ENCODE data around the gene STK4.
"Not testable (repeated sequence)": the region's sequence is repeated elsewhere in the genome, so short reads cannot be mapped to it uniquely, and the experiment has no call there.

STK4 gene

DNA sequence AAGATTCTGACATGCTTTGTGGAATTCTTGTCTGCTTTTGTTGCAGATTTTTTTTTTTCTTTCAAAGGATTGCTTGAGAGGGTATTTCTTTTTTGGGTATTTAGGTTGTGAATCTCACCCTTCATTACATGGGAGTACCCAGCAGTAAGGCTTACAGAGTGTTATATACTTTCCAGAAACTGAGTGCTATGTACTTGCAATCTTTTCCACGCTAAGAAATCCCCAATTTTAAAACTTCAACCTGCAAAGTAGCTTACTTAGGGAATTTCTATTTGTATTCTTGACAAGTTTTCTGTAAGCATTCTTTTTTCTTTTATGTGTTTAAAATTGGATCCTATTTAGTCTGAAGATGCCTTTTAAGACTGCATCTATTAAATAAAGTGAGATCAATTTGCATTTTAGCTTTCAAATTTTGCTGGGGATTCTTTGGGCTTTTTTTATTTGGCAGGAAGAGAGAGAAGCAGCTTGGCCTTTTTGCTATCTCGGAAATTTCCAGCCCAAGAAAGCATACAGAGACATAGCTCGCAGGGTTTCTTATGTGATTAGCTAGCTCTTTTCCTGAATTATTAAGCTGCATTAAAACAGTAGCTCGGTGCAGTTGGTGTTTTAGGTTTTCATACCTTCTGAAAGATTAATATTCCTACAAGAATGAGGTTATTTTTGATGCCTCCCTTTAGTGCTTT, 92.0 kb downstream of the STK4 start:
- DNase-seq, result no peak

DNA sequence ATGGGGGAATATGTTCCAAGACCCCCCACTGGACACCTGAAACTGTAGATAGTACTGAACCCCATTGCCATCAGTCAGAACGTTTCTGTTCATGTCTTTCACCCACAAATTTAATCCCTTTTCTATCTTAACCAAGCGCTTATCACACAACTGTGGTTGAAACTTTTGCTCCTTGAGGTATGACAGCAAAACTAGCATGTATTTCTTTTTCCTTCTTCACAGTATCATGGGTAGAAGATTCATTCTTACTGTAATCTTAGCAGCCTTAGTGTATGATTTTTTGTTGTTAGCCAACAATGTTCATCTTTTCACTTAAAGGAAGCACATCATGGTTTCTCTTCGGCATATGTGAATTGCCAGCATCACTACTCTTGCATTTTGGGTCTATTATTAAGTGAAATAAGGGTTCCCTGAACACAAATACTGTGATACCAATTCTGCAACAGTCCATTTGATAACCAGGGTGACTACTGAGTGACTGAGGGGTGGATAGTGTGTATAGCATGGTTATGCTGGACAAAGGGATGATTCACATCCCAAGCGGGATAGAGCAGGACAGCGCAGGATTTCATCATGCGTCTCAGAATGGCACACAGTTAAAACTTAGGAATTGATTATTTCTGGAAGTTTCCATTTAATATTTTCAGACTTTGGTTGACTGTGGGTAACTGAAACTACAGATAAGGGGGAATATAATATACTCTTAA, 92.9 kb downstream of the STK4 start:
- no peak for DNase-seq

DNA sequence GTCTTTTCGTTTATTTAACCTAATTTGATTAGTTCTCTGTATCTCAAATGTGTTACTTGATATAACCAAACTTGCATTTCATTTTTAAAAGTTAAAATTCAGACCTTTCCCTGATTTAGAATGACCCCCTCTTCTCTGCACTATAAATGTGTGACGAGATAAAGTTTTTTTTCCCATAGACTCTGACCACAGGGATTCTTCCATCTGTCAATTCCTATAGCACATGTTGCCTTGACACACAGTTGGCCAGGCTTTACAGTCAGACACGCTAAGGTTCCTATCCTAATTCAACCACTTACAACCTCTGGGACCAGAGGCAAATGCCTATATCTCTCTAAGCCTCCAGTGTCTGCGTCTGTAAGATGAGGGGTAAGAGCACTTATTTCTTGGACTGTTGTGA, 94.0 kb downstream of the STK4 start:
- peak in 1 of 2 experiments; percentile 21 for DNase-seq

DNA sequence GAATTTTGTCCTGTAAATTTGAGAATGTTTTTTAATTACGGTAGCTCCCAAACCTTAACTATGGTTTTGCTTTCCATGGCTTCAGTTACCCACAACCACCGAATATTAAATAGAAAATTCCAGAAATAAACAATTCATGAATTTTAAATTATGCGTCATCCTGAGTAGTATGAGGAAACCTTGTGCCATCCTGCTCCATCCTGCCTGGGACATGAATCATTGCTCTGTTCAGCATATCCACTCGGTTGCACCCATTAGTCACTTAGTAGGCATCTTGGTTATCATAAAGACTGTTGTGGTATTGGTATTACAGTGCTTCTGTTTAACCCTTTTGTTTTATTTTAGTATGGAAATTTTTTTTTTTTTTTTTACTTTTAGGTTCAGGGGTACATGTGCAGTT, 94.9 kb downstream of the STK4 start:
- DNase-seq, result no peak

DNA sequence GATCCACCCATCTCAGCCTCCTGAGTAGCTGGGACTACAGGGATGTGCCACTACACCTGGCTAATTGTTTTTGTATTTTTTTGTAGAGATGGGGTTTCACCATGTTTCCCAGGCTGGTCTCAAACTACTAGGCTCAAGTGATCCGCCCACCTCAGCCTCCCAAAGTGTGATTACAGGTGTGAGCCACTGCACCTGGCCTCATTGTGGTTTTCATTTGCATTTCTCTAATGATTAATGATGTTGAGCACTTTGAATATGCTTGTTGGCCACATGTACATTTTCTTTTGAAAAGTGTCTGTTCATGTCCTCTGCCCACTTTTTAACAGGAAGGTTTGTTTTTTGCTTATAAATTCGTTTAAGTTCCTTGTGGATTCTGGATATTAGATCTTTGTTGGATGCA, 96.8 kb downstream of the STK4 start:
- not testable (repeated sequence) for DNase-seq

DNA sequence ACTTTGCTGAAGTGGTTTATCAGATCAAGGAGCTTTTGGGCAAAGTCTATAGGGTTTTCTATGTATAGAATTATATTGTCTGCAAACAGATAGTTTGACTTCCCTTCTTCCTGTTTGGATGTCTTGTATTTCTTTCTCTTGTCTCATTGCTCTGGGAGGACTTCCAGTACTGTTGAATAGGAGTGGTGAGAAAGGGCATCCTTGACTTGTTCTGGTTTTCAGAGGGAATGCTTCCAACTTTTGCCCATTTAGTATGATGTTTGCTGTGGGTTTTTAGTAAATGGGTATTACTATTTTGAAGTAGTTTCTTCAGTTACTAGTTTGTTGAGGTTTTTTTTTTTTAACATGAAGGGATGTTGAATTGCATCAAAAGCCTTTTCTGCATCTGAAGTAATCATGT, 98.5 kb downstream of the STK4 start:
- DNase-seq, result no peak

DNA sequence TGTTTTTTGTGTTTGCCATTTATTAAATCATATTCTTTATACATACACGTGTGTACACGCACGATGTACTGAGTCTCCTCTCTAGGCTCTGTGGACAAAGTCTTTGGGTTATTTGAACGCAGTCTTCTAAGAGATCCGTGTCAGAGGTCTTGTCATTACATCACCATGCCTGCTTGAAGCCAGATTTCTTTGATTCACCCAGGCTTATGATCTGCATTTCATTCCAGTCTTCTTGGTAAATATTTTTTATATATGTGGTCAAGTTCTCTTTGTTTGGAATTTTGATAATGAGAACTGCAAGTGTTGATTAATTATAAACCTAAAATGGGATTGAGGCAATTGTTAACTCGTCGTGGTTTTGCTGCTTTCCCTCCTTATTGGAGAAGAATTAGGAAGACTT, 100.1 kb downstream of the STK4 start:
- DNase-seq, result no peak

DNA sequence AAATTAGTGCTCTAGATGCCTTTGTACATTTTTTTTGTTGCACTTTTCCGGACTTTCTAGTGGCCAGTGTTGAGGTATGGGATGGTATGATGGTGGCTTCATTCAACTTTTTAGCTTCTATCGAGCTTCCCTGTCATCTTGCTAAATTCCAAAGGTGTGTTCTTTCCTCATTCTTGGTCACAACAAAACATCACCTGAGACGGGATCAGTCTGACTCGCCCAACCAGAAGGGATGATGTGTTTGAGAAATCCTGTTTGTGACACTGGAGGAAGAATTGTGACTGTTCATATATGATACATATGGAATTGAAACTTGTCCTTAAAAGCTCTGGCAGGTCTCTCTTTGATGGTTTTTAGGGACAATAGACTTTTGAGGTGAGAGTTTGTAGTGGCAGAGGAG, 100.8 kb downstream of the STK4 start:
- no peak for DNase-seq

DNA sequence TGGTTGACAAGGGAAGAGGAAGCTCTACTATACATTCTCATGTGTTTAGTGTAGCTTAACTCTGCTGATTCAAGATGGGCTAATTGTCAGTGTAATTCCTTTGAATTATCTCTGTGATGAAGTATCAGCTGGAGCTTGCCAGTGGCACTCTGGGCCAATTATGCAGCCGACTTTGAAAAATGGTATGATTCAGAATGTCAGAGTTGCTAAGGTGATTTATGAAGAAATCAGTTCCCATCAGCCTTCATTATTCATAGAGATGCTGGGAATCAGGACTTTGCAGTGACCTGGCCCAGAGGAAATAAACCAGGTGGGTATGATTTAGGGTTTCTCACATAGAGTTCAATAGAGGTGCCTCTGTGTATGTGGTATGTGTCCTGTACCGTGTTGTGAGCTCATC, 101.2 kb downstream of the STK4 start:
- no peak for DNase-seq

DNA sequence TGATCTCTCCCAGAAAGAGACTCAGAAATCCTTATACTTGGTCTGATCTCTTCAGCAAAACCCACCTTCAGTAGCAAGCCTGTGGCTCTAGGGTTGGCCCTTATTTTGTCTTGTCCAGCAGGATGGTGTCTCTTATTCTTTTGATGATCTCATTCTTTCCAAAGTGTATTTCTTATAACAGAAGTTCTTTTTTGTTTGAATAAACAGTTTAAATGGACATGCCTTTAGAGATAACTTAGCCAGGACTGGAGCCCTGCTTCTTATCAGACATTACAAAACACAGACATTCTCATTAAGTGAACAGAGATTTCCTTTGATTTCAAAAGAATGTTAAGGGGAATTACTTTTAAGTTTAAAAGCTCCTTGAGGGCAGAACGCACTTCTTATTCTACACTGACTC, 102.9 kb downstream of the STK4 start:
- DNase-seq, result no peak

DNA sequence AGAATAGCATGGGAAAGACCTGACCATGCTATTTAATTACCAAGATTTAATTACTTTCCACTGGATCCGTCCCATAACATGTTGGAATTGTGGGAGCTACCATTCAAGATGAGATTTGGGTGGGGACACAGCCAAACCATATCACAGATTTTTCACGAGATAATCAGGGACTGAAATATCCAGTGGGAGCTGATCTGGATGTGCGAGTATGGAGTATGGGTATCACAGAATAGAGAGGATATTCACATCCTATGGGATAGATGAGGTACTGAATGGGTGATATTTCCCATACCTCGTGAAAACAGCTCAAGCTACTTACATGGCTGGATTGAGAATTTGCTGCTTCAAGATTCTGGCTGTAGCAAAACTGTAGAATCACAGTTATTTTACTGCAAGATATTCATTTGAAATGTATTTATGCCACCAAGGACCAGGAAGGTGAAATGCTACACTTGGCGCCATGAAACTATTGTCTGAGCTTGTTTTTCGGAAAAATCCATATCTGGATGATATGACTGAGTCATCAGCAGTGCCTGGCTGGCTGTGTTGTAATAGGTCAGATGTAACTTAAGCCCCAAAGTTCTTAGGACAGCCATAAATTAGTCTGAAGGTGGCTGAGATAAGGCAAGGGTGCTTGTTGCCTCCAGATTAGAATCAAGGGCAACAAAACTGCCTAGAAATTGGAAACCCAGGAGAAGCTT, 104.8 kb downstream of the STK4 start:
- no peak for DNase-seq

DNA sequence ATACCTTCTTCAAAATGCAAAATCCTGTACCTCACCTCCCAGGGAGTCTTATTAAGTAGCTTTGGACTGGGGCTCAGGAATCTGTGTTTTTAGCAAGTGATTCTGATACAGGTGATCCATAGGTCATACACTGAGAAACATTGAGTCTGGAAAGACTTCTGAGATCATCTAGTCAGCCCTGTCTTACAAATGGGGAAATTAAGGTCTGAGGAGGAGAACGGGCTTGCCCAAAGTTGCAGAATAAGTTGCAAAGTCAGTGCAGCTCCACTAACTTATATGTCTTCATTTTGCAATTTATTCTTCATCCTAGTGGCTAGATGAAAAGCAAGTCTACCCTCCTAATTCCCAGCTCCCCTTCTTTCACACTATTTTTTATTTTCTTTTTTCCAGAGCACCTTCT, 105.8 kb downstream of the STK4 start:
- no peak for DNase-seq

DNA sequence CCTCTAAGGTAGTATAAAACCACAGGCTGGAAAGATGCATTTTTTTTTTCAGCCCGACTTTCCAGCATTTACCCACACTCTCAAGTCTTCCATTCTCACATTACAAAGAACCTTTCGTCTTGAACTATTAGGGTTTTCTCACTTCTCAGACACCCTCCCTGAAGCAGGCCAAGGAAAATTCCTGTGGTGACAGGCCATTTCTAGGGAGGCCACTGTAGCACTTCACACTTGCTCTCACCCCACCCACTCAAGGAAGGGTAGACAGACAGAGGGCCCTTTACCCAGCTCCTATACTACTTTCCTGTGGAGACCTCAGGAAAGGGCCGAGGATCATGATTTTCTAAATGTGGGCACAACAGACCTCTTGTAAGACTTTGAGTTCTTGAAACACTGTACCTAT, 106.9 kb downstream of the STK4 start:
- DNase-seq, result no peak

DNA sequence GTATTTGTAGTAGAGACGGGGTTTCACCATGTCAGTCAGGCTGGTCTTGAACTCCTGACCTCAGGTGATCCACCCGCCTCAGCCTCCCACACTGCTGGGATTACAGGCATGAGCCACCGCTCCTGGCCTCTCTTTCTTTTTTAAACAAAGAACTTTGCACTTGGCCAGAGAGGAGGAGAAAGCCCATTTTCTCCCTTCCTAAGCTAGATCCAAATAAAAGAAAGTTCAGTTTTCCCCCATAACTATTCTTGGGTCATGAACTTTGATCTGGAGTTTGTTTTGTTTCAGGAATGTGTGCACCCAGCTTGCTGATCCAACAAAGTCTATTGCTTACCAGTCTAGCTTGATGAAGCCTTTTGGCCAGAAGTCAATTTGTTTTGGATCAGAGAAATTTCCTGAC, 111.2 kb downstream of the STK4 start:
- no peak for DNase-seq

DNA sequence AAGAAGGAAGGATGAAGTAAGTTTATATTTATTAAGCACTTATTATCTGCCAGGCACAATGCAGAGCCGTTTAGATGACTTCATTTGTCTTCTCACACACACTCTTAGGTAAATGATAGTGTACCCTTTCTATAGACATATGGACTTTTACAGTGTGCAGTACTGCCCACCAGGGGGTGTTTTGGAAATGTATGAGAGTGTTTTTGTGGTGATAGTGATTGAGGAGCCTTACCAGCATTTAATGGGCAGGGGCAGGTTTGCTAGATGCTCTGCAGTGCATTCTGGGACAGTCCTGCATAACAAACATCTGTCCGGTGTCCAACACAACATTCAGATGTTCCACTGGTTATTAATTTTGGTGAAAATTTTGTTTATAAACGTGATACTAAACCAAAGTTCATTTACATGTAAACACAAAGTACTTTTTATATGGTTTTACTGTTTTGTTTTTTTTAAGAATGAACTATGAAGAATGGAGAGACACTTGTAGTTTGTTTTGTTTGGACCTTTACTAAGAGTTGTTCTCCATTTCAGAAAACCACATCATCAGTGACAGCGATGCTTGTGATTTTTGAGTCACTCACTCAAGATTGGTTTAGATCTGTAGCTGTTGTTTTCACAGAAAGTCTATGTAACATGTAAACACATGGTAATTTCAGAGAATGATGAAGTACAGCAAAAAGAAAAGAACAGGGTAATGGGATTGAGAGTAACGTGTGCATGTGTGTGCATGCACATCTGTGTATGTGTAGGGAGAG, 114.7 kb downstream of the STK4 start:
- peak; percentile 8 to 44 for DNase-seq

DNA sequence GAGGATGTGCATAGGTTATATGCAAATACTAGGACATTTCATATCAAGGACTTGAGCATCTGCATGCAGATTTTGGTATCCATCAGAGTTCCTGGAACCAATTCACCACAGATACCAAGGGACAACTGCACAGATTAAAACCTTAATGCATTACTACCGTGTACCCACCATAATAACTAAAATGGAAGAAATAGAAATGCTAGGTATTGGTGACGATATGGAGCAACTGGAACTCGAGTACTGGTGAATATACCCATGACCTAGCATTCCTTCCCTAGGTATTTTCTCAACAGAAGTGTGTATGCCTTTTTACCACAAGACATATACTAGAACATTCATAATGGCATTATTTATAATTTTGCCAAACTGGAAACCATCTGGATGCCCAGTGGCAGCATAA, 116.2 kb downstream of the STK4 start:
- no peak for DNase-seq

DNA sequence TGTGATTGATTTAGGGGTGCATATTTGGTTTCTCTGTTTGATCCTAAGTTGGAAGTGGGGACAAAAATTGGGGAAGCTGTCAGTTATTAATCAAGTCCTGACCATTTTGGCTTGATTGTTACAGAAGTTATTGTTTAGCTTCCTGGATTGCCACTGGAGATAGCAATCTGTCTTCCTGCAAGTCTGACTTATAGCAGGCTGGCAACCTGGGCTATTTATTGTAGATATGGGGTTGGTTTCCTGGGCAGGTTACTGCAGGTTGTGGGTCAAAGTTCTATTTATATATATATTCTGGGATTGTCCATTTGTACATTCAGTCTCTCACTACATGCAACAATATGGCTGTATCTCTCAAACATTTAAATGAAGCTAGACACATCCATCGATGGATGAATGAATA, 116.8 kb downstream of the STK4 start:
- no peak for DNase-seq

DNA sequence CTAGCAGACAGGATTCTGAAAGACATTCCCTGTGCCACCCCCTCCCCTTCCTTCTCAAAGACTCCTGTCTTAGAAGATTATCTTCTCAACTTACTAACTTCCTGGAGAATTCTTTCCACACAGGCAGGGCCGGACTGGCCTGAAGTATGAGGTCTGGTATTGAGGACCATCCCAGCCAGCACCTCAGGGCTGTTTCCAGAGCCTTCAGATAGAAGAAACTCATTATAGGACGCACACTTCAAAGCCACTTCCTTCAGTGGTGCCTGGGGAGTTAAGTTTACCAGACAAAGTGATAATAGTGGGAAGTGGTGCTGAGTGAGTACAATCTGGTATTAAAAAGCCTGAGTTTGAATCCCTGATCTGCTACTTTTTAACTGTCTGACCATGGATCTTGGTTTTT, 119.0 kb downstream of the STK4 start:
- DNase-seq, result no peak

DNA sequence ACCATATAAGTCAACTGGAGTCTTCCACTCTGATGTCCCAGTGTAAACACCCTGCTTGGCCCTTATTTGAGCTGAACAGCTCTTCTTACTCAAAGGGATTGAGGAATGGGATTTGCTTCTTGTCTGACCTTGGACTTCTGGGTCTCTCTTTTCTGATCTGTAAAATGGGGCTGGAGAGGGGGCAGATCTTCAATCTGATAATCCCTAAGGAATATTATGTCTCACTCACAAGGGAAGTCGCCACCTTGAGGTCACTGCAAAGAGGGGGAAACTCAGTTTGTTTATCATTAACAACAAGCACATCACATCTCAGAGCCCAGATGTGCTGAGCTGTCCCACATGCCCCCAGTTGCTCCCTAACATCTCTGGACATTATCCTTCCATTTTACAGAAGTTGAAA, 119.6 kb downstream of the STK4 start:
- DNase-seq, result no peak

DNA sequence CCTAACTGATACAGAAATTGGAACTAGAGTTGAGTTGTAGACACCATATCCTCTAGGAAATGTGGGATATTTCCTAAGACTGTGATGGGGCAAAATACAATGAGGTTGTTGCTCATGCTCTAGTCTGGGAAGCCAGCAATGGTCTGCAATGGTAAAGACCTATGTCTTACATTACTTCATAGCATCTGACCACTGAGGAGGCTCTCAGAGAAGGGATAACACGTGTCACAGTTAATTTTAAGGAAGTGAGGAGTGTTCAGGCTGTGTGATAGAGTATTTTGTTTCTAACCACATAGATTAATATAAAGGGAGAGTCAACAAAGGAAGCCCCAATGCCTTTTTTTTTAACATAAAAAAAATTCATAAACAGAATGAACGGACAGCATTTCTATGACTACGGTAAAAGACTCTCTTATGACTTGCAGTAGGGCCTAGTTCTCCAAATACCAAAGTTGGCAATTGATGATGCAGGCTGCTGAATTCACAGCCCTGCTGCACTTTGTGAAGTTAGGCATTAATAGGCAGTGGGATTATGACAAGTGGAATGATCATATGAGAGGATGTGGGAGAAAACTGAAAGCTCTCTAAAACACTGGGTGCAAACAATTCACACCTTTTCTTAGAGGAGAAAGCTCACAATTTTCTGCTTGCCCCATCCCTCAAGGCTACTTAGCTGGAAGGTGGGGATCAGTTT, 120.9 kb downstream of the STK4 start:
- DNase-seq, result no peak

DNA sequence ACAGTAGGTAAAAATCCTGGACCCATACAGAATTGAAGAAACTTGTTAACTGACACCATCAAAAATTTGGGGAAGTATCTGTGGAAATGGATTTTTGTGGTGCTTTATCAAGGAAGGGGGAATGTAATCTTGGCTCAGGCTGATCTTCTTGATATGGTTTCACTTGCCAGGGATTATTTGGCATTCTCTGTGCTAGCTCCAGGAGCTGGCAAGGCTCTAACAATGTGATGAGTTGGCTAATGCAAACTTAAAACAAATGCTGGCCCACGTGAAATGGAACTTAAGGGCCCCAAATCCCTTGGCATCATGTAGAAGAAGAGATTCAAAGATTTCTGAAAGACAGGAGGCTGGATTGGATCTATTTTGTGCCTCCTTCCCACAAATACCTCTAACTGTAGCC, 121.5 kb downstream of the STK4 start:
- DNase-seq, result no peak

DNA sequence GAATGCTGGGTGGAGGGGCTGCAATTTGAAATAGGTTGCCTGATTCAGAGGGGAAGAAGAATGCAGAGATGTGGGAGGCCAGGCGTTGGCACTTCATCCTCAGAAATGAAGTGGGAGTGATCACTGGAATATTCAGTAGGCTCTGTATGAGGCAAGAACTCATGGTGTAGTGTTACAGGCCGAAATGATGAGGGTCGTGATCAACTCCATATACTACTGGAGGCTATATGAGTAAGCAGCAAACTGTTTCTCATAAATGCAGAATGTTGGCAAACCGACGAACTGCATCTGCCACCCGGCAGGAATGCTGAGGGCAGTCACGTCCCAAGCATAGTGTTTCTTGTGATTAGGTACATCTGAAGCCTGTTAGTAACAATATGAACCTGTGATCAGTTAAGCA, 121.9 kb downstream of the STK4 start:
- DNase-seq, result no peak

DNA sequence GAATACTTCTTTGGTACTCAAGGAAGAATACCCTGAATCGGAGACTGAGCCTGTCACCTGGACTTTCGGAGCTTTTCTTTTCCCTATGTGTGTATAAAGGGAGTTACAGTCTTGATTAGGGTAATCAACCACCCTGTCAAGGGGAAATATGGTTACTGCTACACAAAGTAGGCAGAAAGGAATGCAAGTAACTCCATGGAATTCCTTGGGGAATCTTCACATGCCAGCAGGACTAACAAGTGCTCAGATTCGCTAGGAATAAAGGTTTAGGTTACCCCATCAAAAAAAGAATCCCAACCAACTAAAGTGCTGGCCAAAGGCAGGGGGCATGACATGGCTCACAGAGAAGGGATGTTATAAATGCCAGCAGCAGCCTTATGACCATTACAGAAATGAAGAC, 124.2 kb downstream of the STK4 start:
- no peak for DNase-seq
